Right atrium auricular region (tissue), 2 donors: Measurements from ENCODE around the gene TBXAS1. TPM values are rescaled to one million over a fixed set of nuclear protein-coding genes. Genes with fewer than 3 reads are reported as not detected.

Experiments used
- DNase-seq: peaks from one replicate; pipeline ENCODE4 v3.0.0-alpha.2; 2019; ENCODE audit warnings: low spot score
- H3K27ac ChIP-seq, 2 donors: fragments of 200-600 bp; sonication (generic); 1 replicate in 1 of 2; 2 replicates in 1 of 2; pipeline ENCODE4 v1.5.1; 2016 to 2019
- H3K27me3 ChIP-seq, 2 donors: fragments of 200-600 bp; sonication (generic); one replicate each; pipeline versions ENCODE4 v1.5.1 to v1.6.0; 2017 to 2019
- H3K36me3 ChIP-seq: fragments of 200-600 bp; sonication (generic); one replicate; pipeline ENCODE4 v1.5.1; 2016
- H3K4me1 ChIP-seq, 2 donors: fragments of 200-600 bp; sonication (generic); one replicate each; pipeline versions ENCODE4 v1.5.1 to v1.6.0; 2017 to 2019
- H3K4me3 ChIP-seq, 2 donors: fragments of 200-600 bp; sonication (generic); 1 replicate in 1 of 2; 2 replicates in 1 of 2; pipeline ENCODE4 v1.5.1; 2017 to 2019; ENCODE audit warnings: mild to moderate bottlenecking in 1 of 2, moderate library complexity in 1 of 2
- H3K9me3 ChIP-seq, 2 donors: fragments of 200-600 bp; sonication (generic); one replicate each; pipeline ENCODE4 v1.5.1; 2019
- total RNA-seq, 2 donors: library from RNA; depleted of rRNA; stranded (reverse); fragments of >200 nt; gene quantifications; one replicate each; pipeline ENCODE4 v1.1.0, GENCODE V29; 2016
- TF ChIP-seq, protein P1 (sequence below), 2 donors: fragments of 200-600 bp; sonication (generic); IDR thresholded peaks; one replicate each; pipeline ENCODE4 v1.5.1; 2019; ENCODE audit warnings: antibody characterized with exemption in 2 of 2

The TBXAS1 gene
- total RNA-seq, 2 donors from 2014 or later, result 4.6 to 15.3 TPM

DNA sequence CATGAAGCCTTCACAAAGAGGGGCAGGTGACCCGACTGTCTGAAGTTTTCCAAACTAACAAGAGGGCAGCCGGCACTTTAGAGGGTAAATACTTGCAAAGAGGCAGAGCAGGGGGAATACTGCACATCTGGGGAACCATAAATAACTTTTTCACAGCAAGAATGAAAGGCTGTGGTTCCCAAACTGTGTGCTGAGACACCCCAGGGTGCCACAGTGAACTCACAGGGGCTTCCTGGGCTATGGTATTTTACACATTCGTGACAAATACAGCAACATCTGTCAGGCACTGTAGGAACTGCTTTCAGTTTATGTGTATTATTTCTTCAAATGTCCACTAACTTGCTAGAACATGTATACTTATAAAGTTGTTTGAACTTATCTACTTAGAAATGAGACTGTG is 67.2 kb downstream of the TBXAS1 start:
- DNase-seq, result no peak
- Histone ChIP-seq H3K4me3 (no peak overlapping the region), H3K27ac (peak overlapping the region in 1 of 2 donors; percentile 29), H3K4me1 (peaks cover 0 to 14% of the 10 kb centered on the region in 2 donors), H3K9me3 (no peaks in the 10 kb centered on the region), H3K36me3 (no peaks in the 10 kb centered on the region), H3K27me3 (no peaks in the 10 kb centered on the region)
- TF ChIP-seq, protein P1, sequence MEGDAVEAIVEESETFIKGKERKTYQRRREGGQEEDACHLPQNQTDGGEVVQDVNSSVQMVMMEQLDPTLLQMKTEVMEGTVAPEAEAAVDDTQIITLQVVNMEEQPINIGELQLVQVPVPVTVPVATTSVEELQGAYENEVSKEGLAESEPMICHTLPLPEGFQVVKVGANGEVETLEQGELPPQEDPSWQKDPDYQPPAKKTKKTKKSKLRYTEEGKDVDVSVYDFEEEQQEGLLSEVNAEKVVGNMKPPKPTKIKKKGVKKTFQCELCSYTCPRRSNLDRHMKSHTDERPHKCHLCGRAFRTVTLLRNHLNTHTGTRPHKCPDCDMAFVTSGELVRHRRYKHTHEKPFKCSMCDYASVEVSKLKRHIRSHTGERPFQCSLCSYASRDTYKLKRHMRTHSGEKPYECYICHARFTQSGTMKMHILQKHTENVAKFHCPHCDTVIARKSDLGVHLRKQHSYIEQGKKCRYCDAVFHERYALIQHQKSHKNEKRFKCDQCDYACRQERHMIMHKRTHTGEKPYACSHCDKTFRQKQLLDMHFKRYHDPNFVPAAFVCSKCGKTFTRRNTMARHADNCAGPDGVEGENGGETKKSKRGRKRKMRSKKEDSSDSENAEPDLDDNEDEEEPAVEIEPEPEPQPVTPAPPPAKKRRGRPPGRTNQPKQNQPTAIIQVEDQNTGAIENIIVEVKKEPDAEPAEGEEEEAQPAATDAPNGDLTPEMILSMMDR (IDR thresholded peaks at IDR 0.05), result no peak

DNA sequence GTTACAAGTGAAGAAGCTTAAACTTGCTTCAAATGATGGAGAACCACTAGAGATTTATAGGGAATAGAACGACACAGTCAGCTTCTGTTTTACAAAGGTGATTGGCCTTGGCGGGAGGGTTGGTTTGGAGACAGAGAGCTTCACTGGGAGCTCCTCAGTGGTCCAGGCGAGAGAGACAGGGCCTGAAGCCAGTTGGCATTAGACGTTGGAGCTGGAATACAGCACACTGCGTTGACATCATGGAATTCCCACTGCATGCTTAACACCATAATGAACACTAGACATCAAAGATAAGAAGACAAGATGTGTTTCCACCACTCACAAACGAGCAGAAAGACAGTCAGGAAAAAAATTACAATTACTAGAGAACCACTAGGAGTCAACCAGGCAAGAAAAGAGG is 67.8 kb downstream of the TBXAS1 start:
- Histone ChIP-seq H3K36me3 (no peaks in the 10 kb centered on the region), H3K4me1 (peaks cover 0 to 14% of the 10 kb centered on the region in 2 donors), H3K27me3 (no peaks in the 10 kb centered on the region), H3K27ac (peak overlapping the region in 1 of 2 donors; percentile 29), H3K4me3 (no peak overlapping the region), H3K9me3 (no peaks in the 10 kb centered on the region)
- TF ChIP-seq, protein P1 (IDR thresholded peaks at IDR 0.05), result no peak
- peak; percentile 62 for DNase-seq

DNA sequence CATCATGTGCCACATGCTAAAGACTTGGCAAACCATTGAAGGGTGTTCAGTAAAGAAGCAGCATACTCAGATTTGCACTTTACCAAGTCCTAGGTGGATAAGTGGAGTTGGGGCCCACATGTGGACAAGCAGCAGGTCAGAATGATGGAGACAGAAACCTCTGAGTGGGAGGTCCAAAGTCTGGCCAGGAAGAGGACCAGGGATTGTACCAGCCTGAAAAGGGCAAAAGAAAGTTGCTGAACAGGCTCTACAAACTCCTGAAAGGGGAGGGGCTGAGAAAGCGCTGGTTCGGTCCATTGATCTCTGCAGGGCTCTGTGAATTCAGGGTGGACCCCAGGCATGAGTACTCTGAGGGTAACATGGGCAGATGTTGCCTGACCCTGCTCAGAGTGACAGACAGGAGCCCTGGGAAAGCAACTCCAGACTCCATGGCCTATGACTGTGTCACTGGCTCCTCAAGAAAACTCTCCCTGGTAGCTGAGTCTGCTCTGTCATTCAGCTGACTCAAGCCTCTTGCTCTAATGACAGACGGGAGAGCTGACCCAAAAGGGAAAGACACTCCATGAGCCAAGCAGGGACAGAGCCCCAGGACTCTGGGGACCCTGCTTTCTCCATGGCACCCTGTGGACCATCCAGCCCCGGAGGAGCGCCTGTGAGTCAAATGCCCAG is 68.5 kb downstream of the TBXAS1 start:
- no peaks in the 10 kb centered on the region for H3K36me3 ChIP-seq
- TF ChIP-seq, protein P1 (IDR thresholded peaks at IDR 0.05), result no peak
- peaks cover 0 to 14% of the 10 kb centered on the region in 2 donors for H3K4me1 ChIP-seq
- peaks cover 0 to under 1% of the 10 kb centered on the region in 2 donors for H3K9me3 ChIP-seq
- no peaks in the 10 kb centered on the region for H3K27me3 ChIP-seq
- peak overlapping the region in 1 of 2 donors; percentile 29 for H3K27ac ChIP-seq
- DNase-seq, result peak; percentile 50
- H3K4me3 ChIP-seq, result no peak overlapping the region

DNA sequence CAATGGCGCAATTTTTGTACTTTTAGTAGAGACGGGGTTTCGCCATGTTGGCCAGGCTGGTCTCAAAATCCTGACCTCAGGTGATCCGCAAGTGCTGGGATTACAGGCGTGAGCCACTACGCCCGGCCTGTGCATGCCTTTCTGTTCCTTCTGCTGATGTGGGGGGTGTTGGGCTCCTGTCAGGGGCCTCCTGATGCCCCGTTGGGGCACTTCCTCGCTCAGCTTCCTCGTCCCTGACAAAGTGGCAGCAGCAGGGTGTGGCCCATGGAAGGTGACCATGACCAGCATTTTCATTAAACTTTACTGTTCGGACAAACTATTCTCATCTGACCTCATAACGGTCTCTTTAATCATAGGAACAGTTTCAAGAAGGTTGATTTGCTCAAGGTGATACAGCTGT is 69.4 kb downstream of the TBXAS1 start:
- Histone ChIP-seq H3K4me3 (no peak overlapping the region), H3K9me3 (peaks cover 0 to 7% of the 10 kb centered on the region in 2 donors), H3K4me1 (peaks cover 0 to 14% of the 10 kb centered on the region in 2 donors), H3K36me3 (no peaks in the 10 kb centered on the region), H3K27me3 (no peaks in the 10 kb centered on the region), H3K27ac (no peak overlapping the region)
- no peak for DNase-seq
- TF ChIP-seq, protein P1 (IDR thresholded peaks at IDR 0.05), result no peak

DNA sequence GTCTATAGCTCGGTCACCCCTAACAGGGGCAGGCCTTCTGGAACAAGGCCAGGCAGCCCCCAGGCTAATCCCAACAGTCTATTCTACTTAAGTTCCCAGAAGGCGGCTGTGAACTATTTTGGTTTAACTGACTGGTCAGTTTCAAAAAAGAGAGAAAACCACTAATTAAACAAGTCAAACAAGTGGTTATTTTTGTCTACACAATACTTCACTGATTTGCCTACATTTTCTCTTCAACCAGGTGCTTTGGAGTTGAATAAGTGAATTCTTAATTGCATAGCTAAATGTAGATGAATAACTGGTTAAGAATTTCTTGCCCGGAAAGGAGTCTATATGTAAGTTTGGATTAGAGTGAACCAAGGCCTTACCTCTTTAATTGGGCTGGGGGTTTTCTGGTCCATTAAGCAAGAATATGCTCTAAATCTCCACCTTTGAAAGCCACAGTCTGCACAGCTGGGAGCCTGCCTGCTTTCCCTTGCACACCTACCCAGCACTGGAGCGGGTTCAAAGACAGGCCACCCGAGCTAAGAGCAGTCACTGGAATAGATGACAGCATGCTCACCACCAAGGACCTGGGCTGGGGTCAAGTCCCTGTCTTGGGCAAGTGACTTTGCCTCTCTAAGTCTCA is 70.4 kb downstream of the TBXAS1 start:
- Histone ChIP-seq H3K4me3 (no peak overlapping the region), H3K4me1 (peaks cover 0 to 14% of the 10 kb centered on the region in 2 donors), H3K27ac (no peak overlapping the region), H3K27me3 (no peaks in the 10 kb centered on the region), H3K36me3 (no peaks in the 10 kb centered on the region), H3K9me3 (peaks cover 0 to 7% of the 10 kb centered on the region in 2 donors)
- DNase-seq, result no peak
- TF ChIP-seq, protein P1 (IDR thresholded peaks at IDR 0.05), result no peak
